ENCODE measurements around the gene PTPRK. TPM values are rescaled to one million over a fixed set of nuclear protein-coding genes. Genes with fewer than 3 reads are reported as not detected.

The PTPRK gene
- total and polyA plus RNA-seq, 9 of the 15 experiments (the other 6 are each of a cell fraction or from before 2014, with no cell fraction given) = 0.04 to 0.51 TPM; not detected in 7

- H3K4me3 ChIP-seq = no peak overlapping the region
- POLR2A ChIA-PET = no interaction called here
- H3K9me1 ChIP-seq (ENCODE audit: control insufficient read depth, insufficient read depth, low read length) = no peaks in the 10 kb centered on the region
- no peaks in the 10 kb centered on the region for H3K9me3 ChIP-seq (replicated peaks; ENCODE audit: control insufficient read depth, insufficient read depth, low read depth, low read length)
- no peak for ATAC-seq
- H3K4me2 ChIP-seq (ENCODE audit: insufficient read depth, low read length) = no peak overlapping the region
- no peaks in the 10 kb centered on the region for H4K20me1 ChIP-seq (replicated peaks; ENCODE audit: control insufficient read depth, insufficient read depth, low read length)
- BruUV-seq (replicated peaks) = no TSS peak
- in situ Hi-C loops (cut with MboI) (no loop called here), intact Hi-C loops (cut with micrococcal nuclease) (no loop called here)
- DNase-seq (ENCODE audit: extremely low read depth in 1 of 4, low spot score in 3 of 4) = no peak
- no peaks in the 10 kb centered on the region for H3K36me3 ChIP-seq (ENCODE audit: control insufficient read depth, insufficient read depth, low read length)
- H3K9ac ChIP-seq (ENCODE audit: insufficient read depth in 1 of 2, low read depth in 2 of 2, low read length in 2 of 2) = no peak overlapping the region
- FAIRE-seq = no peak
- no peak overlapping the region for H2AFZ ChIP-seq (ENCODE audit: low read depth, low read length)
- no peaks in the 10 kb centered on the region for H3K4me1 ChIP-seq (replicated peaks in 1 of 2; ENCODE audit: control insufficient read depth in 2 of 2, insufficient read depth in 2 of 2, low read length in 2 of 2)
- TF ChIP-seq NUFIP1 (IDR thresholded peaks at IDR 0.05; ENCODE audit: partially characterized antibody) = no peak
- no peak for TF ChIP-seq PTTG1 (tag; IDR thresholded peaks at IDR 0.05; ENCODE audit: low read depth)
- no peak for TF ChIP-seq CSDE1 (IDR thresholded peaks at IDR 0.05)
- WGBS (ENCODE audit: insufficient coverage, low coverage, missing lambda C conversion rate) = 0% methylated on average over 1 of the region's 1 CpG
- H3K27me3 ChIP-seq (ENCODE audit: control insufficient read depth in 2 of 2, insufficient read depth in 2 of 2, low read length in 2 of 2) = no peaks in the 10 kb centered on the region
- H3K27ac ChIP-seq (ENCODE audit: extremely low read depth, low read depth, low read length) = no peak overlapping the region
- CTCF ChIA-PET (ENCODE audit: low intra/inter-chr PET ratio) = no interaction called here
- H3K79me2 ChIP-seq (ENCODE audit: control insufficient read depth, insufficient read depth, low read length) = no peaks in the 10 kb centered on the region
Observed at GRCh38 chr6:128138694-128139093, 381.7 kb downstream of the PTPRK start.

- Histone ChIP-seq H3K9ac (ENCODE audit: insufficient read depth in 1 of 2, low read depth in 2 of 2, low read length in 2 of 2) (no peak overlapping the region), H3K36me3 (ENCODE audit: control insufficient read depth, insufficient read depth, low read length) (no peaks in the 10 kb centered on the region), H3K4me3 (no peak overlapping the region), H3K9me1 (ENCODE audit: control insufficient read depth, insufficient read depth, low read length) (no peaks in the 10 kb centered on the region), H3K4me2 (ENCODE audit: insufficient read depth, low read length) (no peak overlapping the region), H3K27ac (ENCODE audit: extremely low read depth, low read depth, low read length) (no peak overlapping the region), H3K4me1 (replicated peaks in 1 of 2; ENCODE audit: control insufficient read depth in 2 of 2, insufficient read depth in 2 of 2, low read length in 2 of 2) (no peaks in the 10 kb centered on the region), H4K20me1 (replicated peaks; ENCODE audit: control insufficient read depth, insufficient read depth, low read length) (no peaks in the 10 kb centered on the region), H2AFZ (ENCODE audit: low read depth, low read length) (no peak overlapping the region), H3K79me2 (ENCODE audit: control insufficient read depth, insufficient read depth, low read length) (no peaks in the 10 kb centered on the region), H3K9me3 (replicated peaks; ENCODE audit: control insufficient read depth, insufficient read depth, low read depth, low read length) (no peaks in the 10 kb centered on the region; the same call in 1 of the 2 replicates), H3K27me3 (ENCODE audit: control insufficient read depth in 2 of 2, insufficient read depth in 2 of 2, low read length in 2 of 2) (no peaks in the 10 kb centered on the region)
- intact Hi-C loops (cut with micrococcal nuclease) (no loop called here), in situ Hi-C loops (cut with MboI) (no loop called here)
- ChIA-PET POLR2A (no interaction called here), CTCF (ENCODE audit: low intra/inter-chr PET ratio) (no interaction called here)
- DNase-seq (ENCODE audit: extremely low read depth in 1 of 4, low spot score in 3 of 4) = no peak
- ATAC-seq = no peak
- BruUV-seq (replicated peaks) = no TSS peak
- TF ChIP-seq ZNF609 (CRISPR knock-in tag; IDR thresholded peaks at IDR 0.05; ENCODE audit: borderline replicate concordance) (no peak), ATF6 (CRISPR knock-in tag; IDR thresholded peaks at IDR 0.05) (no peak), ZFP30 (CRISPR knock-in tag; IDR thresholded peaks at IDR 0.05; ENCODE audit: borderline replicate concordance) (no peak)
- TF ChIP-seq, protein P1, sequence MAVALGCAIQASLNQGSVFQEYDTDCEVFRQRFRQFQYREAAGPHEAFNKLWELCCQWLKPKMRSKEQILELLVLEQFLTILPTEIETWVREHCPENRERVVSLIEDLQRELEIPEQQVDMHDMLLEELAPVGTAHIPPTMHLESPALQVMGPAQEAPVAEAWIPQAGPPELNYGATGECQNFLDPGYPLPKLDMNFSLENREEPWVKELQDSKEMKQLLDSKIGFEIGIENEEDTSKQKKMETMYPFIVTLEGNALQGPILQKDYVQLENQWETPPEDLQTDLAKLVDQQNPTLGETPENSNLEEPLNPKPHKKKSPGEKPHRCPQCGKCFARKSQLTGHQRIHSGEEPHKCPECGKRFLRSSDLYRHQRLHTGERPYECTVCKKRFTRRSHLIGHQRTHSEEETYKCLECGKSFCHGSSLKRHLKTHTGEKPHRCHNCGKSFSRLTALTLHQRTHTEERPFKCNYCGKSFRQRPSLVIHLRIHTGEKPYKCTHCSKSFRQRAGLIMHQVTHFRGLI (CRISPR knock-in tag; IDR thresholded peaks at IDR 0.05) = no peak
- no peak for FAIRE-seq
Observed at GRCh38 chr6:128135325-128135724, 385.1 kb downstream of the PTPRK start.

Data from K562 (cell line).